ENCODE measurements around the gene ISCA2.

DNA sequence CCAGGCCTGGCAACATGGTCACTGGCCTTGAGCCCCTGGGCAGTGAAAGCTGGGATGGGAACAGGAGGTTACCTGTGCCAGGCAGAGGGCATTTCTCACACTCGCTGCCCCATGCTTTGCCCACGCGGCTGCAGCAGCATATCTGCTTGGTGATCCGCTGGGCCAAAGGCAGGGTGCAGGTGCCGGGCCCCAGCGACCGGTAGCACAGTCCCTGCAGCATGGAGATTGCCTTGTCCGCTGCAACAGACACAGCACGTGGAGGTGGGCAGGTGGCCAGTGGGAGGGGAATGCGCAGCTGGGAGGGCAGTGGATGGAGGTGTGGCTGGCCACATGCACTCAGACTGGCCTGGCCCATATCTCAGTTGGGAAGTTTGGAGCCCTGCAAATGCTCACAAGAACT is 35.3 kb downstream of the ISCA2 start:
- TF ChIP-seq, protein P1, sequence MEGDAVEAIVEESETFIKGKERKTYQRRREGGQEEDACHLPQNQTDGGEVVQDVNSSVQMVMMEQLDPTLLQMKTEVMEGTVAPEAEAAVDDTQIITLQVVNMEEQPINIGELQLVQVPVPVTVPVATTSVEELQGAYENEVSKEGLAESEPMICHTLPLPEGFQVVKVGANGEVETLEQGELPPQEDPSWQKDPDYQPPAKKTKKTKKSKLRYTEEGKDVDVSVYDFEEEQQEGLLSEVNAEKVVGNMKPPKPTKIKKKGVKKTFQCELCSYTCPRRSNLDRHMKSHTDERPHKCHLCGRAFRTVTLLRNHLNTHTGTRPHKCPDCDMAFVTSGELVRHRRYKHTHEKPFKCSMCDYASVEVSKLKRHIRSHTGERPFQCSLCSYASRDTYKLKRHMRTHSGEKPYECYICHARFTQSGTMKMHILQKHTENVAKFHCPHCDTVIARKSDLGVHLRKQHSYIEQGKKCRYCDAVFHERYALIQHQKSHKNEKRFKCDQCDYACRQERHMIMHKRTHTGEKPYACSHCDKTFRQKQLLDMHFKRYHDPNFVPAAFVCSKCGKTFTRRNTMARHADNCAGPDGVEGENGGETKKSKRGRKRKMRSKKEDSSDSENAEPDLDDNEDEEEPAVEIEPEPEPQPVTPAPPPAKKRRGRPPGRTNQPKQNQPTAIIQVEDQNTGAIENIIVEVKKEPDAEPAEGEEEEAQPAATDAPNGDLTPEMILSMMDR (IDR thresholded peaks at IDR 0.05; ENCODE audit: low read length), result no peak
- no peak for TF ChIP-seq EZH2 (IDR thresholded peaks at IDR 0.05; ENCODE audit: borderline replicate concordance, low read length)
